D341Med (cell line): ENCODE data around the gene METTL14.

ENCODE experiments used
- DNase-seq: peaks from one replicate; pipeline ENCODE4 v3.0.0; 2012; ENCODE audit warnings: low spot score

METTL14 gene

DNA sequence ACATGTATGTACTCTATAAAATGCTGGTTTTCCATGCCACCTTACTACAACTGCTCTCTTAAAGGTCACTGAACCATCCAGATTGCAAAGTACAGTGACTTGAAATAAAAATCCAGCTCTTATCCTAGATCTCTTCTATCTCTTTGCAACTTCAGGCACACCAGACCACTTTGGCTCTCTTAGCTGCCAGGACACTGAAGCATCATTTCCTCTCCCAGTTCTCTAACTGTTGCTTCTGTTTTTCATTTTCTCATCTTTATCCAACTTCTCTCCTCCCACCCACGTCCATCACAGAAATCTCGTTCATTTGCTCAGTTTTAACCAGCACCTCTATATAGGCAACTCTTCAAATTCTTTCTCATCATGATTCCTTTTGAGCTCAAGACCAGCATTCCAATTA lies 74.3 kb downstream of the METTL14 start:
- DNase-seq, result no peak

DNA sequence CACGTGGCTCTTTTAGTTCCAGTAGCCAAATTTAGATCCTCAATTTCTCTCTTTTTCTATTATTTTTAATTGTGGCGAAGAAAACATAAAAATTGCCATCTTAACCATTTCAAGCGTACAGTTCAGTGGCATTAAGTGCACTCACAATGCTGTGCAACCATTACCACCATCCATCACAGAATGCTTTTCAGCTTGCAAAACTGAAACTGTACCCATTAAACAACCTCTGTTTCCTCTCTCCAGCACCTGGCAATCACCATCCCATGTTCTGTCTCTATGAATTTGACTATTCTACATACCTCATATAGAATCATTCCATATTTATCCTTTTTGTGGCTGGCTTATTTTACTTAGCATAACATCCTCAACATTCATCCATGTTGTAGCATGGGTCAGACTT lies 74.9 kb downstream of the METTL14 start:
- DNase-seq, result no peak

DNA sequence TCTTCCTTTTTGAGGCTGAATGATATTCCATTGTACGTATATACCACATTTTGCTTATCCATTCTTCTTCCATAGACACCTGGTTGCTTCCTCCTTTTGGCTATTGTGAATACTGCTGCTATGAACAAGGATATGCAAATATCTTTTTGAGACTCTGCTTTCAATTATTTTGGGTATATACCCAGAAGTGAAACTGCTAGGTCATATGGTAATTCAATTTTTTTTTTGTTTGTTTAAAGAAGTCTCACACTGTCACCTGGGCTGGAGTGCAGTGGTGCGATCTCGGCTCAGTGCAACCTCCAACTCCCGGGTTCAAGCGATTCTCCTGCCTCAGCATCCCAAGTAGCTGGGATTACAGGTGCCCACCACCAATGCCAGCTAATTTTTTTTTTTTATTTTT lies 75.3 kb downstream of the METTL14 start:
- no peak for DNase-seq

DNA sequence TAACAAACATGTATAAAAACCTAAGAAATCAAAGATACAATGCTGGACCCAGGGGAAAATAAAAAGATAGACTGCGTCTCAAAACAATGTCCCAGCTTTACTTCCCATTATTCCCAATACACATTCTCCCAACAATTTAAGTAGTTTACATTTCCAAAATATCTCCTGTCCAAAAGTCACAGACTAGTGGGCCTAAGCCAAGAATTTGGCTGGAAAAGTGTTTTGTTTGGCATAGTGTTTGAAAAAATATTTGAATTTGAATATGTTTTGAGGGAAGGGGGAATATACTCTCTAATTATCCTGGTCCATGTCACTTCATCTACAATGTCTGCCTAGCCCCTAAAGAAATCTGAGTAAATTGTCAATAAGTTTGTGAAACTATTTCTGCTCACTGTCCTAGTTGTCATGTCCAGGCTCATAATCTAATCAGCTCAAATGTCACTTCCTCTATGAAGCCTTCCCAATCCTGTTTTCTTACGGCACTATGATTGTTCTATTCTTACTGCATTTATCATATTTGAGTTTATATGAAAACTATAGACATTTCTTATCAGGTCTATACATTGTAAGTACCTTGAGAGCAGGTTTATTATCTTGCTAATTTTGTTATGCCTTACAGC lies 76.3 kb downstream of the METTL14 start:
- no peak for DNase-seq

DNA sequence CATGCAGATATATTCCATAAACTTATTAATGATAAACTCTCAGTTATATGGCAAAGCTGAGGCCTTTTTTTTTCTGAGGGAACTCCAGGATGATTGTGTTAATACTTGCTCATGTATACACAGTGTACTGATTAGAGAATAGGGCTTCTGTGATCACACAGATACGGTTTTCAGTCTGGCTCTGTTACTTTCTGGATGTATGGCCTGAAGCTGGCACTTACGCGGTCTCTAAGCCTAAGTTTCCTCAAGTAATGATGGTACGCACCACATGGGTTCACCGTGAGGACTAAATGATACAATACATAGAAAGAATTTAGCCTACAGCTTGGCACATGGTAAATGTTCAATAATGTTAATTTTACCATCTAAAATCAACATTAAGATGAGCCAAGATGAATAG lies 77.0 kb downstream of the METTL14 start:
- DNase-seq, result no peak

DNA sequence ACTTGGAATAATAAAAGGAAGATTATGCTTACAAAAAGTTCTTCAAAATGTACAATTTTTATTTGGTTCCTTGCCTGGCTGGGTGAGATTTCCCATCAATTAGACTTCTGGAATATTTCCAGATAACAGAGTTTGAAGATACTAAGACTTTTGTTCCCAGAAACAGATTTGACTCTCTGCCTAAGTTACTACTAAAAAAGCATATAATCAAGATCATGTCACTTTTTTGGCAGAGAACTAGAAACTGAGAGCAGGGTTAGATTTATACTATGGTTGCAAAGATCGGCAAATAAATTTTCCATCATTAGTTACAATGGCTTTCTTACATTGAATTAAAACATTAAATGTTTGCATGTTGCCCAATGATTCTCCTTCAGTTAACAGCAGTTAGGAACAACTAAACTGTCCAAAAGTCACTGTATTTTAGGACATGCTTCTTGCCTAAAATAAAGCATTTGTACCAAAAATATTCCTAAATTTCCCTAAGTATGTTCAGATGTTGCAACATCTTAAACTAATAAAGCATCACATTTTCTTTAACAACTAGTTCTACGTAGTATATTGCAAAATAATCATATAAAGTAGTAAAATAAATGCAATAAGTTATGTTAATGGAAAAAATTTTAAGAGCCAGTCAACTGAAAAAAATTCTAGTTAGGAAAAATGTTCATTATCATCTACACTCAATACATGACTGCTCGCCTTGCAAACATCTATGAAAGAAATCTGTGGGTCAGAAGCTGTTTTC lies 77.7 kb downstream of the METTL14 start:
- DNase-seq, result no peak
